Stimulated activated CD8-positive, alpha-beta memory T cell treated with anti-CD3 and anti-CD28 coated beads, Interleukin-12 subunit alpha, Interleukin-12 subunit beta, amount 100 ng/mL, for 24 hours (primary cell): ENCODE data around the gene C22orf15.

Source experiments
- DNase-seq: peaks from one replicate; pipeline ENCODE4 v3.0.0-alpha.2; 2020; ENCODE audit errors: extremely low read depth

C22orf15 gene

DNA sequence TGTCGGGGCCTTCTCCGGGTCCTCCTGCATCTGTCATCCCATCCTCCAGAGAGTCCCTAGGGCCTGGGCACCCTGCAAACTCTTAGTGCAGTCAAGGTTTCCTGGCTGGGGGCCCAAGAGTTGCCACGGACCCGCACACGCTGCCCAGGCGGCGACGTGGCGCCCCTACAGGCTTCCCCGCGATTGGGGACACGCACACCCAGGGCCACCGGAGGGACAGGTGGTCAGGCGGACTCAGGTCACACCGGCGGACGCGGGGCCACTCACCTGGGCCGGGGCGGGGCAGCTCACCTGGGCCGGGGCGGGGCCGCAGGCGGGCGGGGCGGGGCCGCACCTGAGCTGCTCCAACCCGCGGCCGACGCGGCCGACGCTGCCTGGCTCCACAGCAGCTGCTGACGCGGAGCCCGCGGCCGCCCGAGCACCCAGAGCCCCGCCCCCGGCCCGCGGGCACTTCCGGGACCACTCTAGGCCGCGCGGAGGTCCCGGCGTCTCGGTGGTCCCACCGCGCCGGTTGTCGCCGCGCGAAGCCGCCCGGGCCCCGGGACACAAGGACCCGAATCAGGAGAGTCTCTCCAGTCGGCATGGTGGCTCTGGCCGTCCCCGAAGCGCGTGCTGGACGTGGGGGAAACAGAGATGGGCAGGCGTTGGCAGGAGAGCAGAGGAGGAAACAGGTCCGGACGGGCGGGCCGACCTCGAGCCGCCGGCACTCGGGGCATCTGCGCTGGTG lies 11.9 kb upstream of the C22orf15 start, which contains the start of gene ZNF70:
Gene ZNF70 (minus strand): TSS at position 399 of the 727 bp plus-strand sequence. CDS start 5,972 bp downstream, outside the sequence.
- DNase-seq = peak; percentile 74

DNA sequence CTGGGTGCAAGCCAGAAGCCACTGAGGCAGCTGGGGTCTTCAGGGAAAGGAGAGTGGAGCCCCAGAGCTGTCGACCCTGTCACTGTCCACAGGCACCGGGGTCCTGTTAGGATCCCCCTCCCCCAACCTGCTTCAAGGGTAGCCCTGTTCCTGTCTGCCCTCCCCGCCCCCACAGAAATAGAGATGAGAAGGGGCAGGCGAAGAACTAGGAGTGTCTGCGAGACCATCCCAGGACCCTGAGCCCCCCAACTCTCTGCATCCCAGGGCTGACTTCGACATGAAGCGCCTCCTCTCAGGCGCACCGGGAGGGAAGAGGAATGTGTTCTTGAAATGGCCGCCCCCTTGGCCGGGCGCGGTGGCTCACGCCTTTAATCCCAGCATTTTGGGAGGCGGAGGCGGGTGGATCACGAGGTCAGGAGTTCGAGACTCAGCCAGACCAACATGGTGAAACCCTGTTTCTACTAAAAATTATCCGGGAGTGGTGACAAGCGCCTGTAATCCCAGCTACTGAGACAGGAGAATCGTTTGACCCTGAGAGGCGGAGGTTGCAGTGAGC lies 11.3 kb upstream of the C22orf15 start:
- DNase-seq = no peak

DNA sequence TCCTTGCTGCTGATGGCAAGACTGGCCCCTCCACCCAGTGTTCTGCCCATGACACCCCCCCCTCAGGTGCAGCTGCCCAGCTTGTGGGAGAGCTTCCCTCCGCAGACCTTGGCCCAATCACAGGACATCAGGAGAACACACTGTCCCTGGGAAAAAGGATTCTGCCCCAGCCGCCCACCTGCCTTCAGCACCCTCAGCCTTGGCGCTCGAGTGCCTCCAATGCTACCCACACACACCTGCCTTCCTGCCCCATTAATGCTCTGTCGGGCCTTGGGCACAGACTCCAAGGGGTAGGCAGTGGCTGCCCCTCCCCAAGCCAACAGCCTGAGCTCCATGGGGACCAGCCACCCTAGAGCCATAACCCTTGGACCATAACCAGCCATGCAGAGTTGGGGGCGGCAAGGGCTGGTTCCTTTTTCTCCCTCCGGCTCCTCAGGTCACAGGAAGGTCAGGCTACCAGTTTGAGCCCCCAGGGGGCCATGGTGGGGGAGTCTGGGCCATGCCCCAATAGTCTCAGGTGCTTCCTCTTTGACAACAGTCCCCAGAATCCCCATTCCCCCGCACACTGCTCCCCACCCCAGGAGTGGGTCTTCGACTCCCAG lies 10.6 kb upstream of the C22orf15 start:
- DNase-seq = no peak

DNA sequence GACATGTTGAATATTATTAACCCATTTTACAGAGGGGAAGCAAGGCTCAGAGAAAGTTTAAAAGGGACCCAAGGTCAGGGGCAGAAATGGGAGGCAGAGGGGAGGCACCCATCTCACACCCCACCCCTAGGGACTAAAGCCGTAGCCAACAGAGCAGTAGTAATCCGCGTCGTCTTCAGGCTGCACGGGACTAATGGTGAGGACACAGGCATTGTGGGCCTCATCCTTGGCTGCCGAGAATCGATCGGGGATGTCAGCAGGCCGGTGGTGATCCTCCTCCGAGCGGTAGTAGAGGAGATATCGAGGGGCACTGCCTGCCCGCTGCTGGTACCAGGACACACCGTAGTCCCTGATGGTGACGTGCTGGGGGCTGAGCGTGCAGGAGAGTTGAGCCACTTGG lies 10.0 kb upstream of the C22orf15 start:
- DNase-seq = no peak

DNA sequence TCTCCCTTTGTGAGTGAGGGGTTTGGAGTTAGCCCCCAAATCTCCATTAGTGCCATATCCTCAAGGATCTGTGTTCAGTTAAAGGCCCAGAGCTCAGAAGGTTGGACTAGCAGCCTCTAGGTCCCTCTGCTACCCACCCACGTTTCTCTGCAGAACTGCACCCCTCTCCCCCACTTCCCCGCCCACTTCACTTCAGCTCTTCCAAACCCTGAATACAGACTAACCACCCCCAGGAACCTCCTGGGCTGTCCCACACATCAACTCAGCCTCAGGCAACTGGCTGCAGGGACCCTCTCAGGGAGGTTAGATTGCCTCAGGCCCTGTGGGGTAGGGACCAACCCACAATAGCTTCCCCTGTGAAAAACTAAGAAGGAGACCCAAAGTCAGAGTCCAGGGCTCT lies 9.4 kb upstream of the C22orf15 start:
- DNase-seq = no peak

DNA sequence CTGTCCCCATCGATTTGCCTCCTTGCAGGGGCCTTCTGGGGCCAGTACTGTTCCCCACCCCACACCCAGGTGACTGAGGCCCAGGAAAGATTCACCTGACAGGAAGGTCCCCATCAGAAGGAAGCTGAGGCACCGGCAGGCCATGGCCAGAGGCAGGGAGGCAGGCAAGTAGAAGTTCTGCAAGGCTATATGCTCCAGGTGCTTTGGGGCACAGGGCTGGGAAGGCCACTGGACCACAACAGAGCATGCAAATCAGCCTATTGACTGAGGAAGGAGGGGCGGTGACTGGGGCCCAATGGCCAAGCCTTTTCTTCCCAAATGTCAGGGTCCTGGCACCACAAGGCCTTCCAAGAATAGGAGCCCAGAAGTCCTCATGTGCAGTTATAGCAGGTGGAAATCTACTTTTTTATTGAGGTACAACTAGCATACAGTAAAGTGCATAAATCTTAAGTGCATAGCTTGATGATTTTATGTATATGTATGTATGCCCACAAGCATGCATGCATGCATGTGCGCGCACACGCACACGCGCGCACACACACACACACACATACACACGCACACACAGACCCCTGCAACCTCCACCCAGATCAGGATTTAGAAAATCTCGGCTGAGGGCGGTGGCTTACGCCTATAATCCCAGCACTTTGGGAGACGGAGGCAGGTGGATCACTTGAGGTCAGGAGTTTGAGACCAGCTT lies 8.4 kb upstream of the C22orf15 start, which contains the start of gene VPREB3:
Gene VPREB3 (minus strand): TSS at position 206 of the 700 bp plus-strand sequence. CDS start 62 bp downstream, at position 144.
- no peak for DNase-seq

DNA sequence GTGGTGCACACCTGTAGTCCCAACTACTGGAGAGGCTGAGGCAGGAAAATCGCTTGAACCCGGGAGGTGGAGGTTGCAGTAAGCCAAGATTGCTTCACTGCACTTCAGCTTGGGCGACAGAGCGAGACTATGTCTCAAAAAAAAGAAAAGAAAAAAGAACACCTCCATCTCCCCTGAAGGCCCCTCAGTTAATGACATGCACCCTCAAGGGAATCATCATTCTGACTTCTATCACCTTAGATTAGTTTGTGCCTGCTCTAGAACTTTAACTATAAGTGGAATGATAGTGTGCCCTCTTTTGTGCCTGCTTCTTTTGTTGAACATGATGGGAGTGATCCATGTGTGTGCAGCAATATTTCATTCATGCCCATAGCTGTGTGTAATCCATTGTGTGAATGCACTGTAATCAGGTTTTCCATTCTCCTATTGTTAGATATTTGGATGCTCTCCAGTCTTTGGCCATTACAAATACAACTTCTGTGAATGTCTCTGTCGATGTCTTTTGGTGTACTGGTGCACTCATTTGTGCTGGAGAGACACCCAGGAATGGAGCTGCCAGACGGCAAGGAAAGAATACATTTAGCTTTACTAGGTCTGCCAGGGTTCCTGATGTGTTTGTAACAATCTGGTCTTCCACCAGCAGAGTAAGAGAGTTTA lies 7.7 kb upstream of the C22orf15 start:
- DNase-seq = no peak

DNA sequence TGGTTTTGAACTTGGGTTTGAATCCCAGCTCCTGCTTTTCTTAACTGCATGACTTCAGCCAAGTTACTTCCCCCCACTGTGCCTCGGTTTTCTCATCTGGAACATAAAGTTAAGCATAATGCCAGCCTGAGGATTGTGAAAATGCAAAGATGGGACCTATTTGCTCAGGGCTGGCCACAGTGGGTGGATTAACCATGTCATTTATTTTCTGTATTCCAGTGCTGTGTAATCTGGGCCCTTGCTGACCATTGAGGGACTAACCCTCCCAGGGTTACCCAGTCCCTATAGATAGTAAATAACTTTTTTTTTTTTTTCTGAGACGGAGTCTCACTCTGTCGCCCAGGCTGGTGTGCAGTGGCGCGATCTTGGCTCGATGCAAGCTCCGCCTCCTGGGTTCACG lies 7.1 kb upstream of the C22orf15 start:
- DNase-seq = no peak

DNA sequence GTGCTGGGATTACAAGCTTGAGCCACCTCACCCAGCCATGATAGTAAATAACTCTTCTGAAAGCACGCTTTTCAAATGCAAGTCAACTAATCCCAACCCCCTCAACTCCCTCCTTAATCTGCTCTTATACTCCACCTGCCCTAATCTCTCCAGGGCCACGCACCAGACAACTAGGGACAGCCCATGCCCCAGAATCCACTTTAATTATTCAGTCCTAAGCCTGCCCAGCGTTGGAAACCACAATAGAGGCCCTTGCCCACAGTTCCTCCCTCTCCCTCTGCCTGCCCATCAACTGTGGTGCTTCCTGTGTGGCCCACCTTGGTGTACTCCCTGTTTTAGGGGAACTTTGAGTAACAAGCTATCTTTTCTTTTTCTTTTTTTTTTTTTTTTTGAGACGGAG lies 5.9 kb upstream of the C22orf15 start:
- no peak for DNase-seq

DNA sequence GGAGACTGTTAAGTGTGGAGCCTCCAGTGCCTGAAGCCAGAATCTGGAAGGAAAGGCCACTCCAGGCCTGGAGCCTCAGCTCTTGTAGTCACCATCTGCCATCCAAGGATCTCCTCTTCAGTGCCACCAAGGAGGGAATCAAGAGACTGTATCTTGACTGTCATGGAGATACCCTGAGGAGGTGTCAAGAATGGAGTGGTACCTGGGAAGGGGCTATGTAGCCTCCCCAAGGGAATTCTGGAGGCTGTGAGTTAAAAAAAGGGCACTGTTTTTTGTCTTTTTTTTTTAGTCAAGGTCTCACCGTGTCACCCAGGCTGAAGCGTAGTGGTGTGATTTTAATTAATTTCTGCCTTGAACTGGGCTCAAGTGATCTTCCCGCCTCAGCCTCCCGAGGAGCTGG lies 3.2 kb upstream of the C22orf15 start:
- DNase-seq = no peak

DNA sequence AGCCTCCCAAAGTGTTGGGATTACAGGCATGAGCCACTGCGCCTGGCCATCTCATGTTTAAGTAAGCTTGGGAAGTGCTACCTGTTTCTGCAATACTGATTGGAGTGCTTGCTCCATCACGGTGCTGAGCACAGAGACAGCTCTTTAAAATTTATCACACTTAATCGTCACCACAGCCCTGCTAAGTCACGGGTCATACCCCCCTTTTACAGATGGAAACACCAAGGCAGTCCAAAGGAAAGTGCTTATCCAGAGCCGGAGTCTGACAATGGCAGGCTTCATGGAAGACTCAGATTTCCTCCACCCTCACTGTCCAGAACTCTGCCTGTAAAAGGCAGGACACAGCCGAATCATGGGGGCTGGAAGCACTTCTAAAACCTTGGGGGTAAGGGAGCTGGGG lies 2.7 kb upstream of the C22orf15 start:
- no peak for DNase-seq

DNA sequence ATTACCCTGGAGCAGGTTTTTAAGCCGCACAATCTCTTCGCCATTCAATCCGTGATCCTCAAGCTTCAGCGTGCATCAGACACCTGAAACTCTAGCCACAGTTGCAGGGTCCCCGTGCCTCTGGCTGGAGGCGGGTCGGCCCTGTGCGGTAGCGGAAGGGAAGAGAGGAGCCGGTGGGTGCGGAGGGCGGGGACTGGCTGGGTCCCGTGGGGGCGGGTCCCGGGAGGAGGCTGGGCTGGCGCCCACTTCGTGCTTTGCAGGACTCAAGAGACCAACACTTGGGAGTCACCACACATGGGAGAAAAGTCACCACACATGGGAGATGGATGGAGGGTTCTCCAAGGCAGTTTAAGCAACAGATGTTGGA lies 772 bp downstream of the C22orf15 start:
- no peak for DNase-seq

DNA sequence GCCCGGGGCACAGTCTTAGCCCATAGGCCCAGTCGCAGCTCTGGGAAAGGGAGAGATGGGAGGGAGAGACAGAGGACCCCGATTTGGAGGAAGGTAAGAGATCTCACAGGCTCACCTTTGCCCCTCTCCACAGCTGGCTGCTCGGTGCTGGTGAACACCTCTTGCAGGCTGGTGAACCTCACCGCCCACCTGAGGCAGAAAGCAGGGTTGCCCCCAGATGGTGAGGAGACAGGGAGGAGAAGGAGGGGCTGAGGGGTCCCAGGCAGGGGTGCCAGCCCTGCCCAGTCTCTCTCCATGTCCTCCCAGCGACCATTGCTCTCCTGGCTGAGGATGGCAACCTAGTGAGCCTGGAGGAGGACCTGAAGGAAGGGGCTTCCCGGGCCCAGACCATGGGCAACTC lies 1.2 kb downstream of the C22orf15 start:
- no peak for DNase-seq

DNA sequence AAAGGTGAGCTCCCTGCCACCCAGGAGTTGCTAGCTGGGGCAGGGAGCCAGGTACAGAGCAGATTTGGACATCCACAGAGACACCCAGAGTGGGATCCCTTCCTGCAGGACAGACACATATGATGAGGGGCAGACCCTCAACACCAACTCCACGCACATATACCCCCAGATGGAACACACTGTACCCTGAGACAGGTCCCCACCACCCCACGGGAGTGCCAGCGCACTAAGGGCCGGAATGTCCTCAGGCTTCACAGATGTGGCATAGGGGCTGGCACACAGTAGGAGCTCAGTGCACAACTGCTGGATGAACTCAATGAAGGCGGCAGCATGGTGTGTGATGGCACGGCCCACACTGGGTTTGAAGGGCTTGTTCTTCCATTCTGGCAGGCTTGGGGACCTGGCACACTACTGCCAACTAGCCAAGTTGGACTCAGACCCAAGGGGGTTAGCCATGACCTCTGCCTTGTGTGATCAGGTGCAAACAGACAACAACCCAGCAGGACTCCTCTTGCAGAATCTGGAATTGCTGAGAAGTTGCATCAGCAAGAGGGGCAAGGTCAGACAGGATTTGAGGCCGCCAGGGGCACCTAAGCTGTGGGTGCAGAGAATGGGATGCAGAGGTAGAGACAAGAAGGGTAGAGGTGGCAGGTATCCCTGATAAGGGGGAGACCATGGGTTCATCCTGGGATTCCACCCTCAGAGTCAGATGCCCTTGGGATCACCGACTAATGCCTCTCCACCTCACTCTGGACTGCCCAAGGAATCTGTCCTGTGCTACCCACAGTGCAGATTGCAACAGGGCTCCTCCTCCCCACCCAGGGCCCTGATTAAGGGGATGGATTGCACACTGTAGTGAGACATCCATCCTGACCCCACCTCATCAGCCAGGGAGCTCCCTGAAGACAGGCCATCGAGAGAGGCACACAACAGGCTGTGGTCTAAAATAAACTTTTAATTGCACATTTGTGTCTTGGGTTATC lies 2.4 kb downstream of the C22orf15 start:
- DNase-seq = no peak

DNA sequence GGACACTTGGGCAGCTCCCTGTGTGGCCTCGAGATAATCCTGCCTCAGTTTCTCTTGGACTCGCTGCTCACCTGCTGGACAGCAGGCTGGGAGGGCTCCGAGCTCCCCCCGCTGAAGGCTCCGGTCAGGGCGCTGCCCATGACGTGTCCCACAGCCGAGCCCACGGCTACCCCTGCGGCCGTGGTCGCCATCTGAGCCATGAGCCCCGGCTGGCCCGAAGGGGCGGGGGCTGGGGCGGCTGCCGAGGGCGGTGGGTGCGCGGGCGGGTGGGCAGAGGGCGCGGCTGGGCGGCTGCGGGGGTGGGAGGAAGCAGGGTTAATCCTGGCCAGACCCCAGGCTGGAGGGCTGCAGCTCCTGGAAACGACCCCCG lies 4.5 kb downstream of the C22orf15 start:
- DNase-seq = no peak

DNA sequence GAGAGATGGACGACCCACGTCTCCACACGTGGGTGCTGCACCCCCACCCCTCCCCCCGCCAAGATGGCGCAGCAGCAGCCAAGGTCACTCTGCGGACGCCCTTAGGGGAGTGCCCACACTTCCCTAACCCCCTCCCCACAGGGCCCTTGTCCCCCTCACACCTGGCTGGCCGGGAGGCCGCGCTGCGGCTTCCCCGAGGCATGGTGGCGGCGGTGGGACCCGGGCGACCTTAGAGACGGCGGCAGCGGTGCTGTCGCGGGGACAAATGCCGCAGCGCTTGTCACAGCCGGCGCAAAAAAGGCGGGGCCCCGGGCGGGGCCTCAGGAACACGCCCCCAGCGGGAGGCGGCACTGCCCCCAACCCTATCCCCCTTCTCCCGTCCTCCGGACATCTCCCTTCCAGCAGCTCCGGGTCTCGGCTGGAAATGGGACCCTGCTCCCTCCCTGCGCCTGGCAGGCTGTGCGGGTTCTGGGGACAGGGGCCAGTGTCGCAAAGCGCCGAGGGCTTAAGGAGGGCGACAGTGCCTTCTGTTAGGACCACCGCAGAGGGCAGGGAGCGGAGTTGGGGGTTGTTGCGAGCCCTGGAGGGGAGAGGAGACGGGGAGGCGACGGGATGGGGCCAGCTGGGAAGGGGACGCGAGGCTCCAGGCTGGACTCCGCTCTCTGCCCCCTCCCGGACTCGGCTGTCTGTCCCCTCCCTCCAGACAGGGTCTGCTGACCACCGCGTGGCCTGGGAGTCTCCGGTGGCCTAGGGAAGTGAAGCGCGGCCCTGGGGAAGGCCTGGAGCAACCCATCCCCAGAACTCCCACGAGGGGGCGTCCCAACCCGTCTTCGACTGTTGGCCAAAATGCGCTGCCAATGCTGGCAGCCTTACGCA lies 5.1 kb downstream of the C22orf15 start, which contains the start of gene CHCHD10:
Gene CHCHD10 (minus strand): TSS at position 300 of the 876 bp plus-strand sequence. CDS start 98 bp downstream, at position 202.
- peak; percentile 60 for DNase-seq

DNA sequence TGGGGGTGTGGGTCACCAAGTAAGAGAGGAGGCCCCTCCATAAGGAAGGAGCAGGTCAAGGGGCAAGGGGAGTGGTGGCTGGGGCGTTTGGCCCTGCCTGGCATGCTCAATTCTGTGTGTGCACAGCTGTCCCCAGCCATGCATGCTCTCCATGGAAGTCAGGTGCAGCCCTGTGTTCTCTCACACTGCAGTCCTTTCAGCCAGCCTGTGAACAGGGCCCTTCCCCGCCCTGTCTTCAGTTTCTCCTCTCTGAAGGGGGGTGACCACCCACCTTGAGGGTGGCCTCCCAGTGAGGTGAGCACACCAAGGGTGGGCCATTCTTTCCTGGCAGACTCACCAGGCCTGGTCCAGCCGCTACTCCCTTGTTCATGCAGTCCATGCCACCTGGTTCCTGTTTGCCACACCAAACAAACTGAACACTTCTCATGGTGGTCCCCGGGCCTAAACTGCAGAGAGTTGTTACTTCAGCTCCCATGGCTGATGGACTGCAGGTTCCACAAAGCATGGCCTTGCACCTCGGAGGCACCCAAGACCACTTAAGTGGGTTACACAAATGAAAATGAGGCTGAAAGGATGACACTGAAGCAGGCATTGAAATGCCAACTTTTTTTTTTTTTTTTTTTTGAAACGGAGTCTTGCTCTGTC lies 6.7 kb downstream of the C22orf15 start:
- DNase-seq = no peak

DNA sequence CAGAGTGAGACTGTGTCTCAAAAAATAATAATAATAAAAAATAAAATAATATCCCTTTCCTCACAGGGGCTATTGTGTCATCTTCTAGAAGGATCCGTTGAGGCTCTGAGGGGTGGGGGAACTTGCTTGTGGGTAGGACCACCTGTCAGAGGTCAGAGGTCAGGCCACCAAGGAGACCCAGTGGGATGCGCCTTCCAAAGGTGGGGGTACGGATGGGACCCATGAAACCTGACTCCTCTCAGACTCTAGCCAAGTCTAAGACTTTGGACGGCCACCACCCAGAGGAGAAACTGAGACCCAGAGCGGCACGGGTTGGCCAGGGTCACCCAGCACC lies 9.5 kb downstream of the C22orf15 start:
- no peak for DNase-seq
